Inferior parietal cortex (tissue), 1 donor: ENCODE results near the gene CDK11A.

ENCODE experiments used
- DNase-seq: peaks from one replicate; pipeline ENCODE4 v3.0.0-alpha.2; 2016; ENCODE audit errors: extremely low spot score

The CDK11A gene

GRCh38 chr1:1724035-1724864 is at the start of gene CDK11A:
TSS of gene CDK11A (minus strand) at chr1:1724357. CDS start at chr1:1722818, 1,539 bp downstream.
- peak; percentile 99 for DNase-seq

DNA sequence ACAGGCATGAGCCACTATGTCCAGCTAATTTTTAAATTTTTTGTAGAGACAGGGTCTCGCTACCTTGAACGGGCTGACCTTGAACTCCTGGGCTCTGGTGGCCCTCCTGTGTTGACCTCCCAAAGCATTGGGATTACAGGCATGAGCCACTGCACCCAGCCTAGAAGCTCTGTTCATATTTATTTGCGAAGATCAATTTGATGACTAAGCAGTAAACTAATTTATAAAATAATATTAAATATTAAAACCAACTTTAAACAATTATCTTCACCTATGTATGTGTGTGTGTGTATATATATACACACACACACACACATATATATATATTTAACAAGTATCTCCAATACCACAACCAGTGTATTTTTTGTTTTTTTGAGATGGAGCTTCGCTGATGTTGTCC is 49.7 kb upstream of the CDK11A start:
- no peak for DNase-seq

DNA sequence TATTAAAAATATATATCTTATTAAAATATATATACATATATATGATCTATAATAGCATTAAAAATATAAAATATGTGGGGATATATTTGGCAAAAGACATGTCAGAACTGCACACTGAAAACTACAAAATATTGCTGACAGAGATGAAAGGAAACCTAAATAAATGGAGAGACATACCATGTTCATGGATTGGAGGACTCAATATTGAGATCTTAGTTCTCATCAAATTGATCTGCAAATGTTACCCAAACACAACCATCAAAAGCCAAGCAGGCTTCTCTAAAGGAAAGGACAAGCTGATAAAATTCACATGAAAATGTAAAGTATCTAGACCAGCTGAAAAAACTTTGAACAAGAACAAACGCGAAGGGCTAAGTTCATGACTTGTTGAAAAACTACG is 46.9 kb upstream of the CDK11A start:
- no peak for DNase-seq

- no peak for DNase-seq
Observed at GRCh38 chr1:1770102-1770501, 45.9 kb upstream of the CDK11A start.

- DNase-seq: no peak
Observed at GRCh38 chr1:1768249-1768992, 44.3 kb upstream of the CDK11A start.

GRCh38 chr1:1764876-1765470 is 40.8 kb upstream of the CDK11A start:
- DNase-seq: no peak

DNA sequence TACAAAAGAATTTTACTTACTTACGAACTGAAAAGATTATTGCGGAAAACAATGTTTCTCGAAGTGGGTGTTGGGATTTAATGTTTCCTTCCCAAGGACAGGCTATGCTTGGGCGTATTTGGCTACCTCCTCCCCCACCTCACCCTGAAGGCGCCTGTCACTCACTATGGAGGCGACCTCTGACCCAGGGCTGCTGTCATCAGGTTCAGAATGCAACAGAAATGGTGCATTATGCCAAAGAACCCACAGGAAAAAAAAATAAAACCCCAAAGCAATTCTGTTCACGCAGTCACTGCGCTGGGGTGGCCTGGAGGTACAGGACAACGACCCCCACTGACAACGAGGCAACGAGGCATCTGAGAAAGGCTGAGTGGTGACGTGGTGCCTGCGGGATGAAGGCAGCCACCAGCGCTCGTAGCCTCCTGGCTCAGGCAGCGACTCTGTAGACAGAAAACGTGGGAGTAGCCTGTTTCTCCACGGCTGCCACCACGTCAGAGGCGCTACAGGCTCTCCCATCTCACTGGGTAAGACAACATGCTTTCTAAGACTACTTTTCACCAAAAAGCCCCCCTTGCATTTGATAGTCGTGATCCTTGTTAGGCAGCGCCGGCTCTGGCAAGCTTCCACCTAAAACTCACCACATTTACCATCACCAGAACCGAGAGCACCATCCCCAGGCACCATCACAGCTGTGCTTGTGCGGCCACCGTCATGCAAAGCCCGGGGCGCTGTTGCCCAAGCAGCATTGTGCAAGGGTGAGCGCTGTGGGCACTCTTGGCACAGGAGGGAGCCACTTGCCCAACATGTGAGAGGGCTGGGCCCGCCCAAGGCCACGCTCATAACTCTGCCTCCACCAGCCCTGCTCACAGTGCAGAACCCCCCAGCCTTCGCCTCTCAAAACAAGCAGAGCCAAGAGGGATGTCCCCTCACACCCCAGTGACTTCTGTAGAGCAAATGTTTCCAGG is 39.8 kb upstream of the CDK11A start:
- DNase-seq: peak; percentile 40

- DNase-seq: no peak
Observed at GRCh38 chr1:1761504-1762376, 37.6 kb upstream of the CDK11A start.

DNA sequence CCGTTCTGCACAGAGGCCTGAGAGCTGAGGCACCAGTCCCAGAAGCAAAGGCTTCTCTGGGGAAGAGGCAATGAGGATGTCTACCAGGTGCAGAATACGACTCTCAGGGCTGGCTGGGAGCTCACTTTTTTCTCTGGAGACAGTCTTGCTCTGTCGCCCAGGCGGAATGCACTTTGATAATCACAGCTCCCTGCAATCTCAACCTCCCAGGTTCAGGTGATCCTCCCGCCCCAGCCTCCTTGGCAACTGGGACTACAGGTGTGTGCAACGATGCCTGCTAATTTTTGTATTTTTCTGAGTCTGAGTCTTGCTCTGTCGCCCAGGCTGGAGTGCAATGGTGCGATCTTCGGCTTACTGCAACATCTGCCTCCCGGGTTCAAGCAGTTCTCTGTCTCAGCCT is 36.6 kb upstream of the CDK11A start:
- no peak for DNase-seq

- no peak for DNase-seq
Observed at GRCh38 chr1:1760345-1760650, 36.1 kb upstream of the CDK11A start.

DNA sequence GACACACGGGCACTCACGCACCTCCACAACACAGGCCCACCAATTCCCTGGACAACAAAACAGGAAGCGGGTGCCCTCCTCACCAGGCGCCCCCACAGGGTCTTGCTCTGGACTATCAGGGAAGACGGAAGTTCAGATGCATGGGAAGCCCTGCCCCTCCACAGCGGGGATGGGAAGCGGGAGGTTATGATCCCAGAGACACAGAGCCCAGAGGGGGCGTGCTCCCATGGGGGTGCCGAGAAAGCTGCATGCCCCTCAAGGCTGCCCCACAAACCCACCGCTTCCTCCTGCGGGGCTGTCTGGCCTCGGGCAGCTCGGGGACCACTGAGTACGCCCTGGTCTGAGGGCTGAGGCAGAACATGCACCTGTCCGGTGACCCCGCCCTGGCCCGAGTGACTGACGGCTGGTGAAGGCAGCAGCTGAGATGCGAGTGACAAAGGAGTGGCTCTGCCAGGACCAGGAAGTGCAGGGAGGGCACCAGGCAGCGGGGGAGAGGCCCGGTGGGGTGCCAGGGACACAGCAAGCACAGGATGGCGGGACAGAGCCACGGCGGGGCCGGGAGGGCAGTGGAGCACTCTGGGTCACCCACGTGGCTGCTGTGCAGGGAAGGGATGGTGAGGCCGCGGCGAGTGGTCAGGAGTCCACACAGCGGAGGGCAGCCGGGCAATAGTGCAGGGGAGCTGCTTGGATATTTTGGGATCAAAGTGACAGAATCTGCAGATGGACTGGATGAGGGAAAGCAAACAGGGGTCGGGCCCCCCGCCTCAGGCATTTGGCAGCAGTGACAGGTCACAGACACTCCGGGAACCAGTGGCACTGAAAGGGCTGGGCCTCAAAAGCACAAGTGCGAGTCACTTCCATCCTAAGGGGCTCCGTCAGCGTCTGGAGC is 35.5 kb upstream of the CDK11A start:
- no peak for DNase-seq

DNA sequence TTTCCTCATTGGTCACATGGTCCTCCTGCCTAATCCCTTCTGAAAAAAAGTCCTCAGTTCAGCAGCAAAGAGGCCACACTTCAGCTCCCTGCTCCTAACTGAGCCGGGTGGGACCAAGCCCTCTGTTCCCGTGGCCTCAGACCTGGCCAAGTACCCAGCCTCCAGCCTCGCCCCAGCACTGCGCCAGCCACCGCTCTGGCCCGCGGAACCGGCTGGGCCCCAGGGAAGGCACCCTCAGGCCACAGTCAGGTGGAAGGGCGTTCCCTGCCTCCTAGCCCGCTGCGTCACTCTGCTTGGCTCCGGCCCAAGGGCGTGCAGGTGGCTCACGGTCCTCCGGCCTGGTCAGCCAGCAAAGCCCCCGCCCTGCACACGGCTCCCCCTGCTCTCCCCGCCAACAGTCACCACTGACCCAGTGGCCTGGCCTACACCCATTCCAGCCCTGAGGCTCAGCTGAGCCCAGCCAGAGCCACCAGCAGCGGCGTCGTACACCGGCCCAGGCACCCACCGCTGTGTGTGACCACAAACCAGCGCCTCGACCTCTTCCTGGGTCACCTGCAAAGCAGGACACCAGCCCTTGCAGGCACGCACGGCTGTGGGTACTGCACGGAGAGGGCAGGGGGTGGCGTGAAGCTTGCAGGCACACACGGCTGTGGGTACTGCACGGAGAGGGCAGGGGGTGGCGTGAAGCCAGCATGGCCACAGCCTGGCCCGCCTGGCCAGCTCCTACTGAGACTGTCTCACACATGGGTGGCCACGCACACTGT is 34.7 kb upstream of the CDK11A start:
- DNase-seq: no peak

DNA sequence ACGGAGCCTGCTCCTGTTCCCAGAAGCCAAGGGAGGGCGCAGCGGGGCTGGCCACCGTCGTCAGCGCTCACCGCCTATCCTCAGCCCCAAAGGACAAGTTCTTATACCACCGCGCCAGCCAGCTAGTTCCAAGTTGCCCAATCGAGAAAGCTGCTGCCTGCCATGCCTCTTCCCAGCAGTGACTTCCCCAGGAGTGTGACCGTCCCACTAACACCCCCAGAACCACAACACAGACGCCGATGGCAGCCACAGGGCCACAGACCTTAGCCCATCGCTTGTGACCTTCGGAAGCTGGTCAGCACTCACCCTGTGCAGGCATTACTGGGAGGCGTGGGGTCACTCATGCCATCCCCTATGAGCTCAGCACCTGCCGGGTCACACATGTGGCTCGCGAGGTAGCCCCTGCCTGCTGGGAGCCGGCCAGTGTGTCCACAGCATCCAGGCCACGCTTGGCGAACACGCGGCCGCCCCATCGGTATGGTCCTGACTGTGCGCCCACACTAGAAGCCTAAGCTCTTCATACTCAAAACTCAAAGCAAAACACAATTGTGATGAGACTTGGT is 34.0 kb upstream of the CDK11A start:
- no peak for DNase-seq

GRCh38 chr1:1757422-1758058 is 33.4 kb upstream of the CDK11A start:
- no peak for DNase-seq

DNA sequence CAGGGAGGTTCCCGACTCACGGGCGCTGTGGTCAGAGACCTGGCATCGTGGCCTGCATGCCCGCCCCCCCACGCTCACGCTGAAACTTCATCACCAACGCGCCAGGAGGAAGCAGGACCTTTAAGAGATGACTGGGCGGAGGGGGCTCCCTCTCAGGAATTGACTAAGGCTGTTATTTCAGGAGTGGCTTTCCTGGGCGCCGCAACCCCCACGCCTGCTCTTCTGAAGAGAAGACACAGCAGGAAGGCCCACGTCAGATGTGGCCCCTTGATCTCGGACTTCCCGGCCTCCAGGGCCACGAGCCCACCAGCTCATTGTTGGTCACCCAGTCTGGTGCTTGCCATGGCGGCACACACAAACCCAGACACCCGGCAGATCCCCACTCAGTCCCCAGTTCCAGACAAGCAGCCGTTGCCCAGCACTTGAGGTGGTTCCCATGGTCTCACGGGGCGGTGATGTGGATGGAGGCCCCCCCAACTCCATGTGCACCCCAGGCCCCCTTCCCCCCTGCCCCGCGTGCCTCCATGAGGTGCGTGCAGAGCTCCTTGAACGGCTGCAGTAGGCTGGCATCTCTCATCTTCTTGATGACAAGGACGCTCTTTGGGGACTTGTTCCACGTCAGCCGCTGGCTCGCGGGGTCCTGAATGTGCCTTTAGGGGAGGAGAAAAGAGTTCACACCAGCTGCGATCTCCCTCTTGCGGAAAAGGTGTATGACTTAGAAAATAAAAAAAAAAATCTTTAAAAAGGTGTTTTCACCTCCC is 32.7 kb upstream of the CDK11A start:
- no peak for DNase-seq

- DNase-seq: no peak
Observed at GRCh38 chr1:1755852-1756251, 31.7 kb upstream of the CDK11A start.

- no peak for DNase-seq
Observed at GRCh38 chr1:1755426-1755825, 31.3 kb upstream of the CDK11A start.
